Stimulated activated naive CD4-positive, alpha-beta T cell treated with Interleukin-2 at 50 U/mL for 16 hours (primary cell): ENCODE measurements around the gene PTEN.

Source experiments
- DNase-seq: peaks from one replicate; lab custom pipeline; 2025; lab: John Stamatoyannopoulos, UW

The PTEN gene

DNA sequence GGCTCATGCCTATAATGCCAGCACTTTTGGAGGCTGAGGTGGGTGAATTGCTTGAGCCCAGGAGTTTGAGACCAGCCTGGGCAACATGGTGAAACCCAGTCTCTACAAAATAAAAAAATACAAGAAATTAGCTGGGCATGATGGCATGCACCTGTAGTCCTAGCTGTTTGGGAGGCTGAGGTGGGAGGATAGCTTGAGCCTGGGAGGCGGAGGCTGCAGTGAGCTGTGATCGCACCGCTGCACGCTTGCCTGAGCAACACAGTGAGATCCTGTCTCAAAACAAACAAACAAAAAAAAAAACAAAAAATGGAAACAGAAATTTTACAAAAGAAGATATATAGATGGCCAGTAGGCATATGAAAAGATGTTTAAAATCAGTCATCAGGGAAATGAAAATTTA is 57.1 kb downstream of the PTEN start:
- DNase-seq: no peak

DNA sequence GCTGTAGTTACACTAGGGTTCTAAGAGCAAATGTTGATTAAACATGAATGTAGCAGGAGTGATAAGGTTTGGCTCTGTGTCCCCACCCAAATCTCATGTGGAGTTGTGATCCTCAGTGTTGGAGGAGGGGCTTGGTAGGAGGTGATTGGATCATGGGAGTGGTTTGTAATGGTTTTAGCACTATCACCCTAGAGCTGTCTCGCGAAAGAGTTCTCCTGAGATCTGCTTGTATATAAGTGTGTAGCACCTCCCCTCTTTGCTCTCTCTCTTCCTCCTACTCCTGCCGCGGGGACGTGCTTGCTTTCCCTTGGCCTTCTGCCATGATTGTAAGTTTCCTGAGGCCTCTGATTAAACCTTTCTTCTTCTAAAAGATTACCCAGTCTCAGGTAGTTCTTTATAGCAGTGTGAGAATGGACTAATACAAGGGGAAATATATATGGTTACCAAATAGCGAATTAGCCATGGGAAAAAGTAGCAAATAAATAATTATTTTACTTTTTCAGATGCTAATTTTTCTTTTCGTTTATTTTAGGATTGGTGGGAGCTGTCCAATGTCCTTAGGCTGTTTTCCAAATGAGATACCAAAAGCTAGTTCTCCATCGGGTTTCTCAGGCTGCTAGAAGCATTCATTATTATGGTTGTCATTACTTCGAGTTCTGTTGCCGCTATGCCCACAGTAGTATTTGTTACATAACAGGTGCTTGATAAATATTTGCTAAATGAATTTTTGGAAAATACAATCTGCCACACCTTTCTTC is 58.7 kb downstream of the PTEN start:
- DNase-seq: no peak

DNA sequence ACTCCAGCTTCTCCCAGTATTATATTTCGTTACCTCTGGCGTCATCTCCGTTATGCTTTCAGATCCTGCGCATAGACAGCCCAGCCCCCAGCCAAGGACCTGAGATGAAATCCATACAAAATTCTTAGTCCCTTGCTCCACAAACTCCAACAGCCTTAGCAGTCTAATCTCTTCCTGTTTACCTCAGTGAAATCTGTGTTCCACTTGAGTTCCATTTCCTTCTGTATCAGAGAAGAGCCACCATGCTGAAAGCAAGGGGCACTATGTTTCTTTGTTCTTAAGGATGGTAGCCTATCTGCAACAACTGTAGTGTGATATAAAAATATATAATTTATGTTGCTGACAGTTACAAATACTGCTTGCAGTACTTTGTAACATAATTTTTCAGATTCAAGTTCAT is 59.8 kb downstream of the PTEN start:
- no peak for DNase-seq

DNA sequence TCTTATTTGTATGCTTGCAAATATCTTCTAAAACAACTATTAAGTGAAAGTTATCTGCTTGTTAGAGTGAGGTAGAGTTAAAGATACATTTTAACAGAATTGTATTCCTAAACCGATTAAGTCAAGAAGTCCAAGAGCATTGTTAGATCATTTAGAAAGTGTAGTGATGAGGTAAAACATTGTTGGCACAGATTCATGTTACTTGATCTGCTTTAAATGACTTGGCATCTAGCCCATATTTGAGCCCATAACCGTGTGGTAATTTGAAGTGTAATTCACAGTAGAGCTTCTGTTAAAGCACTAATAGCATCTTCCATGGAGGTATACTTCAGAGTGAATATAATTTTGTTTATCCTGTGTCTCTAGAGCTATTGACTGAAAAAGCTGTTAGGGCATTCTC is 62.1 kb downstream of the PTEN start:
- DNase-seq: no peak

DNA sequence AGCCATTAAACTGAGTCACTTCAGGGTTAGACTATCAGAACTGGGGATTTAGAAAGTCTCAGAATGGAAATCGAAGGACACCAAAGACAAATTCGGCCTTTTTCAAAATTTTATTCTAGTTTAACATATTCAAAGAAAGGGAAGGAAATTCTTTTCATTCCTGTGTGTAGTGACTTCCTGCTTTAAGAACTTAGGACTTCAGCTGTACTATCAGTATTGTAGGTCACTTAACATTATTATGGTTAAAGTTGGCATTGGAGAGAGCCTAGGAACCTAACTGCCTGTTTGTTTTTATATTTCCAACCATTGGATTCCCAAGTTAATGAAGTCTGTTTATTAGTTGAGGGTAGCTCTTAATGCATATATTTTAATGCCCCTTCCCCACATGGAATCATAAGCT is 63.7 kb downstream of the PTEN start:
- DNase-seq: no peak

DNA sequence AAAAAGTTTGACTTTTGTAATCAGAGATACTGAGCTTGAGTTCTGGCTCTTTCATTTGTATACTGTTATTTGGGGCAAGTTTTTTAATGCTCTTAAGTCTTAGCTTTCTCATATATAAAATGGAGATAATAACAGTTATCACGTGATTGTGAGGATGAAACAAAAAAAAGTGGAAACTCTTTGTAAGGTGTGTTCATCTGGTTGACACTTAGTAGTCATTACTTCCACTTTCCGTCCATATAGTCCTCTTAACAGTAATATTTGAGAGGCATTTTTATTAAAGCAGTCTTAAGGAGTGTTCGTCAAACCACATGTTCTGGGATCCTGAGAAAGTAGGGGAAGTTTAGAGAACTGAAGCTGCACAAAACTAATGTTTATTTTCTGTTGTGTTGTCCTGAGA is 65.6 kb downstream of the PTEN start:
- DNase-seq: no peak

DNA sequence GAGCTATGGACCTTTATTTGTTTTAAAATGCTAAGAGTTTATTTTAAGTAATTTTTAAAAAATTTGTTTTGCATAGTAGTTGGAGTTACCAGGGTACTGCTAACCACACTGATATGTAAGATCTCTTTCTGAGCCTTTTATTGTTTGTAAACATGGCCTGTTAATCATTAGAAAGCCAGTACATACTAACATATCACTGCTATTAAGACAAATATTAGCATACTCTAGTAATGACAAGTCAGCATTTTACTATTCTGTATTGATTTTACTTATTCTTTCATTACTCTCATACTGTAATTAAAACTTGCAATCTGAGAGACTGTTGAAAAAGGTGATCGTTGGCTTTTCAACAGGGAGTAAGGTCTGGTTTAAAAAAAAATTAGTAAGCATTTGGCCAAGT is 66.7 kb downstream of the PTEN start:
- no peak for DNase-seq

DNA sequence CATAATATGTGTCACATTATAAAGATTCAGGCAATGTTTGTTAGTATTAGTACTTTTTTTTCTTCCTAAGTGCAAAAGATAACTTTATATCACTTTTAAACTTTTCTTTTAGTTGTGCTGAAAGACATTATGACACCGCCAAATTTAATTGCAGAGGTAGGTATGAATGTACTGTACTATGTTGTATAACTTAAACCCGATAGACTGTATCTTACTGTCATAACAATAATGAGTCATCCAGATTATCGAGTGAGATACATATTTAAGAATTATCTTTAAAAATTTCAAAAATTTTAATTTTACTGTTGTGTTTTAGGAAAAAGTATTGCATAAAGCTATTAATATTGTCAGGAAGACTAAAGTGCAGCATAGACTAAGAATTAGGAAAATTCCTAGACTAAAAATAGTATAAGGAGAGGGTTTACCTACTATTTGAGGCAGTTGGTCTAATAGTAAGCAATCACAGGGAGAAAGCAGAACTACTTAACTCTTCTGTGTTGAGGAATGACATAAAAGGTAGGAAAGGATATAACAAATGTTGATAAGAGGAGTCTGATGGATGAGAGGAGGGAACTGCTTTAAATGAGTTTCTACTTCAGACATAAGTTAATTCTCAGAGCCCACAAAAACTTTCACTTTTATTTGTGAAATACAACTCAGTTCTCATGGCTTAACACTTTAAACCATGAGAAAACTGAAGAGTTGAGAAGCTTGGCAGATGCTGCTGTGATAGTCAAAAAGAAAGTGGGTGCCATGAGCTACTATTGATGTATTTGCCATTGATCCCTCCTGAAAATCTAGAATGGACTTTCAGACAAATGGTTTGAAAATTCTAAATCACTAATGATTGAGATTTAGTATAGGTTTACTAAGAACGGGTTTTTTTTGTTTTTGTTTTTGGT is 67.8 kb downstream of the PTEN start:
- no peak for DNase-seq

DNA sequence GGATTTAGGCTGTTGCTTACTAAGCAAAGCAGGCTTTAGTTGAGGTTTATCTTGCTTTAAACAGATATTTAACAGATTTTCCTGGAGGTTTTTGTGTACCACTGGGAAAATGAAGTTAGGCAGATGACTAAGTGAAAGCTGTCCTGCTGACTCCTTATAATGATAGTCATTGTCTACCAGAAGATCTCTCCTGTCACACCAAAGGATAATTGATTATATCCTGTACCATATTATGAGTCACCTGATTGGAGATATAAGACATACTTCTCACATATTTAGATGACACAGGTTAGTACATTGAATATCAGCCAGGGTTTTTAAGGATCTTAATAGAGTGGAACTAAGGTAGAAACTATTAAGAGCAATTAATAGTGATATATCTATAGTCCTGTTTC is 68.4 kb downstream of the PTEN start:
- no peak for DNase-seq

DNA sequence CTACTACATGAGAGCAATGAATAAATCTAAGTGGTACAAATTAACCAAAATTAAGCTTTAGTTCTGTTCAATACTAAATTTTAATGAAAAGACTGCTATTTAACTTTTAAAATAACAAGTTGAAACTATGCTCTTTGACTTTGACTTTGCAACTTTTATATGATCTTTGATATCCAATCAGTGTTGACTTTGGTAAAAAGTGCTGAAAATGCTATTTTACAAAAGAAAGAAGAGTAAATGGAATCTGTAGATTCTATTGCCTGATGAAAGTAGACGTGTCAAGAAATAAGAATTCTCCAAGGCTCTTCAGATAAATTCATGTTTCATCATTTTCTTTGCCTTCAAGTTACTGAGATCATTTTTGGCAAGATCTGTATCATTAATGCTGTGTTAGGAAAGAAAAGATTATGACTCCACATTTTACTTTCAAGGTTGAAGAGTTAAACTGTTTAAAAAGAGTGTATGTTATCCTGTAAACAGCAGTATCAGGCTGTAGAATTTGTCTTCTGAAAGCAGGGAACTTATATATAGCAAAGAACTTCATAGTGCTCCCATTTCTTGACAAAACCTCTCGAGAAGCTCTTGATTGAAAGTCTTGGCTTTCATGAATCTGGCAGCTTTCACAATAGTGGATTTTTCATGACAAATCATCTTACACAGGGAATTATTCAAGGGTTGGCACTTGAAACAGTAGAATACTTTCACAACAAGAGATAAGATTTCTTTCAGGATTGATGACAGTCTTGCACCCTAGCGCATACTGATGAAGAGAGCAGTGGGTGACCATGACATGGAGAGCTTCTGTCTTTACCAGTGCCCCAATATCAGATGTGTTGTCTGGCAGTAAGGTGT is 72.1 kb downstream of the PTEN start:
- DNase-seq: no peak

DNA sequence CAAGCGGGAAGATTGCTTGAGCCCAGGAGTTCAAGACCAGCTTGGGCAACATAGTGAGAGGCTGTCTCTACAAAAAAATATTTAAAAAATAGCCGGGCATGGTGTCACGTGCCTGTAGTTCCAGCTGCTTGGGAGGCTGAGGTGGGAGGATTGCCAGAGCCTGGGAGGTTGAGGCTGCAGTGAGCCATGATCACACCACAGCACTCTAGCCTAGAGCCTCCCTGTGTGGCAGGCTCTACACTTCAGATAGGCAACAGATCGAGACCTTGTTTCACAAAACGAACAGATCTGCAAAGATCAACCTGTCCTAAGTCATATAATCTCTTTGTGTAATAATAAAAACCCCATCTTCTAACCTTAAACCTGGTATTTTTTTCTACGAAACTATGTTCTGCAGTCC is 76.8 kb downstream of the PTEN start:
- DNase-seq: no peak

DNA sequence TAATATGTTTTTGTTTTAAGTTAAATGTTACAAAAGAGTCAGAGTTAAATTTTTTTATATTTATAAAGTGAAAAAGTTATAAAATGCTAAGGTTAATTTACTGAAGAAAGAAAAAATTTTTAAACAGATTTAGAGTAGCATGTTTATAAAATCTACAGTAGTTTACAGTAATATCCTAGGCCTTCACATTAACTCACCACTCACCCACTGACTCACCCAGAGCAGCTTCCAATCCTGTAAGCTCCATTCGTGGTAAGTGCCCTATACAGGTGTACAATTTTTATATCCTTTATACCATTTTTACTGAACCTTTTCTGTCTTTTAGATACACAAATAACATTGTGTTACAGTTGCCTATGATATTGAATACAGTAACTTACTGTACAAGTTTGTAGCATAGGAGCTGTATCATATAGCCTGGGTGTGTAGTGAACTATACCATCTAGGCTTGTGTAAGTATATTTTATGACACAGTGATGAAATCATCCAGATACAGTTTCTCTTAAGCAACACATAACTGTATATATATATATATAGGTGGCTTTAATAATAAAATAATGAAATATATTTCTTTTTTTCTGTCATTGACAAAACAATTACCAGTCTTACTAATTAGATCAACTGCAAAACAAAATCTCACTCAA is 79.6 kb downstream of the PTEN start:
- DNase-seq: no peak

DNA sequence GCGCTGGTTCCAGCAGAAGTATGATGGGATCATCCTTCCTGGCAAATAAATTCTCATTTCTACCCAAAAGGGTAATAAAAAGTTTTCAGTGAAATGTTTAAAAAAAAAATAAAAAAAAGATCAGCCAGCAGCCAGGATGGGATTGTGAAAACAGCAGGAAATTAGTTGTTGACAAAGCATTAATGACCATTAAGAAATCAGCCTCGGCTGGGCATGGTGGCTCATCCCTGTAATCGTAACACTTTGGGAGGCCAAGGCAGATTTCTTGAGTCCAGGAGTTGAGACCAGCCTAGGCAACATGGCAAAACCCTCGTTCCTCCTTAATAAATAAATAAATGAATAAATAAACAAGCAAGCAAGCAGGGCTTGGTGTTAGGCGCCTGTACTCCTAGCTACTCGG is 82.6 kb downstream of the PTEN start:
- no peak for DNase-seq

DNA sequence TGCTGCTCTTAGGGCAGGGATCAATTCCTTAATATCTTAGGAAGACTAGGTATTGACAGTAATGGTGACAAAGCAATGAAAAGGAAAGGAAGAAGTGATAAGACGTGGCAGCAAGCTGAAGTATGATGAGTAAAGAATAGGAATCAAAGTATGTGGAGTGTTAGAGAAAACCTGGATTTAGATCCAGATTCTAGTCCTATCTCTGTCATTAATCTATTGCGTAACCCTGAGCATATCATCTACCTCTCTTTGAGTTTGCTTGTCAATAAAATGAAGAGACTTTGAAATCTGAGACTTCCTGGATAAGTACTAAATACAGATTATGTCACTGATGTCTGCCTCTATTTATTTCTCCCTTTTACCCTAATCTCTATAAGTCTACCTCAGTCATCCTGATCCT is 89.2 kb downstream of the PTEN start:
- no peak for DNase-seq

DNA sequence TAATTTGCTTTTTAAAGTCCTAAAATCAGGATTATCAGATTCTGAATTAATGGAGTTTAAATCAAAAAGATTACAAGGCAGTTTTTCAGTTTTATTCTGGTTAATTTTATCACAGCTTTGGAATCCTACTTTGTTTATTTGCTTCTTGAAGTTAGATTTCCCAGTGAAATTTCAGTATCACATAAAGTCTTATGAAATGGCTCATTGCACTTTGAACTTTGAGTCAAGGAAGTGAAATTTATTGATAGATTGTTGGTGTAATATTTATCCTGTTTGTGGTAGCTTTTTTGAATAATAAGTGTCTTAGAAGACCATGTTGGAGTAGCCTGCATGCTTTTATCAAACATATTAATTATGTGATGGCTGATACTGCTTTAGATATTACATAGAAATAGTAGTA is 92.6 kb downstream of the PTEN start:
- no peak for DNase-seq

DNA sequence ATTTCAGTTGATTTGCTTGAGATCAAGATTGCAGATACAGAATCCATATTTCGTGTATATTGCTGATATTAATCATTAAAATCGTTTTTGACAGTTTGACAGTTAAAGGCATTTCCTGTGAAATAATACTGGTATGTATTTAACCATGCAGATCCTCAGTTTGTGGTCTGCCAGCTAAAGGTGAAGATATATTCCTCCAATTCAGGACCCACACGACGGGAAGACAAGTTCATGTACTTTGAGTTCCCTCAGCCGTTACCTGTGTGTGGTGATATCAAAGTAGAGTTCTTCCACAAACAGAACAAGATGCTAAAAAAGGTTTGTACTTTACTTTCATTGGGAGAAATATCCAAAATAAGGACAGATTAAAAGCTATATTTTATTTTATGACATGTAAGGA is 94.3 kb downstream of the PTEN start:
- no peak for DNase-seq

DNA sequence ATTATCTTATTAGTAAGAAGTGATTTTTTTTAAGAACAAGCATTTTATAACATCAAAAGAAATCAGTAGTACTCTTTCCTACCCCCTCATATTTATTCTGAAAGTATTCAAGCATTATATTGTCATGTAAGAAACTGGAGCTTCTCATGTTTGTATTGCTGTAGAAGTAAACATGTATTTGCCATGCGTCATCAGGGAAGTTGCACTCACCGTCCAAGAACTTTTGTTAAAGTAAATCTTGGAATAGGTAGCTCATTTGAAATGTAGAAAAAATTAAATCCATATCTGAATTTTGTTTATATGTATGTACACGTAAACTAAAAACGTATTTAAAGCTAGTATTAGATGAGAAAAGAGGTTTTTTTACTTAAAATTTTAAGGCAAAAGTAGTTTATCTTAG is 96.8 kb downstream of the PTEN start:
- DNase-seq: no peak

DNA sequence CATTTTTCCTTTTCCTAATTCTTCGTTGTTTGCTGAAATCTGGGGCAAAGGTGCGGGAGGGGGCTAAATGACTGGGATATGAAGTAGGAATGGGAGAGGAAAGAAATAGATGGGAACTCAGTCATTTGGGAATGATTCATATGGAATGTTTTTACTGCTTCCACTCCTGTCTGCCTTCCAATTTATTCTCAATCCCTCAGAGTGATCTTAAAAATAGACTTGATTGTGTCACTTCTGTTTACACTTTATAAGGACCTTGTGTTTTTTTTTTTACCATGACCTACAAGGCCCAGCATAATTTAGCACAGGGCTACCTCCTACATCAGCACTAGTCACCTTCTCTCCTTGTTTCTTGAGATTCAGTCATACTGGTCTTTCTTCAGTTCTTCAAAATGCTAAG is 97.9 kb downstream of the PTEN start:
- DNase-seq: no peak

DNA sequence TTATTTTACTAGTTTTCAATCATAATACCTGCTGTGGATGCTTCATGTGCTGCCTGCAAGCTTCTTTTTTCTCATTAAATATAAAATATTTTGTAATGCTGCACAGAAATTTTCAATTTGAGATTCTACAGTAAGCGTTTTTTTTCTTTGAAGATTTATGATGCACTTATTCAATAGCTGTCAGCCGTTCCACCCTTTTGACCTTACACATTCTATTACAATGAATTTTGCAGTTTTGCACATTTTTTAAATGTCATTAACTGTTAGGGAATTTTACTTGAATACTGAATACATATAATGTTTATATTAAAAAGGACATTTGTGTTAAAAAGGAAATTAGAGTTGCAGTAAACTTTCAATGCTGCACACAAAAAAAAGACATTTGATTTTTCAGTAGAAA is 103.0 kb downstream of the PTEN start:
- no peak for DNase-seq

DNA sequence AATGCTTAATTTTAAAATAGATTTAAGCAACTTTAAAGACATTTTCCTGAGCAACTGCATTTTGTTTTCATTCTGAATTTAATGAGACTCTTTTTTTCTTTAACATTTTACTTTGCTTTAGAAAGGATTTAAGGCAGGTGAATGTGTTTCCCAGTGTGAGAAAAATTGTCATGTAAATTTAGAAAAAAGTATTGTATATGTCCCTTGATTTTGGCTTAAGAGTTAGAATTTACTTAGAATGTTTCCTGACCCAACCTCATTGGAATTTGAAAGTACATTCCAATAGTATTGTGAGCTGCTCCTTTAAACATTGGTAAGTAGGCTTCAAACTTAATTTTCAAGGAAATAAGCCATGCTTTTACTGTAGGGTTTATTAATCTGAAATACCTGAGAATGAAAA is 110.2 kb downstream of the PTEN start:
- DNase-seq: no peak

DNA sequence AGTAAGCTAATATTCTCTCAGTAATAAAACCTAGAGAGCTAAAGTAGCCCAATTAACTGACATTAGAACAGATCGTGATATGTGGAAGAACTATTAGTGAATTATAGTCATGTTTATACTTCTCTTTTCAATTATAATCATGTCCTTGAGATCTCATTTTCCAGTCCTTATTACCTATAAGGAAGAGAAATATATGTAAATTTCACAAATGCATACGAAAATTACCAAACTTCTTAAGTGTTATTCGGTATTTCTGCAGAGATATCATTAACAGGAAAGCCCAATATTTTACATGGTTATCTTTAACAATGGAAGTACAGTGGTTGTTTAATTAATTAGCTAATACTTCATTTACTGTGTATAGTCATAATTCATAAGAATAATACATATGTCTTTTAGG is 110.7 kb downstream of the PTEN start:
- DNase-seq: no peak

DNA sequence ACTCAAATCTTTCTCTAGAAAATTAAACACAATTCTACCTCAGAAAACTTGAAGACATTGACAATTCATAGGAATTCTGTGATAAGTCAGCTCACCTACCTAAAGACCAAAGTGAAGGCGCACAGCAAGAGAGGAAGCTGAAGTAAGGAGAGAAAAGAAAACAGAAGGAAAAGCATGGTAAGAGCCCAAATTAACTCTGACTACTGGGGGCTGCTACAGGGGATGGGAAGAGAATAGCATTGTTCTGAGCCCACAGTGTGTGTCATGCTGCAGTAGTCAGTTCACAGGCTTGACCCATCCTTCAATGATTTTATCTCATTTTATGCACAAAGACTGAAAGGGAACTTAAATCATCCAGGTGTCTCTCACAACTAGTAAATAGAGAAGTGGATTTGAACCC is 111.3 kb downstream of the PTEN start:
- no peak for DNase-seq
